HG02642 (cell line): ENCODE data around the gene FSTL4.

ENCODE experiments used
- ATAC-seq: cut with Tn5 transposase; IDR thresholded peaks from one replicate; pipeline ENCODE4 v1.9.1; 2021; ENCODE audit warnings: mild to moderate bottlenecking; ENCODE audit not compliant: unreplicated experiment, poor library complexity

FSTL4 gene

DNA sequence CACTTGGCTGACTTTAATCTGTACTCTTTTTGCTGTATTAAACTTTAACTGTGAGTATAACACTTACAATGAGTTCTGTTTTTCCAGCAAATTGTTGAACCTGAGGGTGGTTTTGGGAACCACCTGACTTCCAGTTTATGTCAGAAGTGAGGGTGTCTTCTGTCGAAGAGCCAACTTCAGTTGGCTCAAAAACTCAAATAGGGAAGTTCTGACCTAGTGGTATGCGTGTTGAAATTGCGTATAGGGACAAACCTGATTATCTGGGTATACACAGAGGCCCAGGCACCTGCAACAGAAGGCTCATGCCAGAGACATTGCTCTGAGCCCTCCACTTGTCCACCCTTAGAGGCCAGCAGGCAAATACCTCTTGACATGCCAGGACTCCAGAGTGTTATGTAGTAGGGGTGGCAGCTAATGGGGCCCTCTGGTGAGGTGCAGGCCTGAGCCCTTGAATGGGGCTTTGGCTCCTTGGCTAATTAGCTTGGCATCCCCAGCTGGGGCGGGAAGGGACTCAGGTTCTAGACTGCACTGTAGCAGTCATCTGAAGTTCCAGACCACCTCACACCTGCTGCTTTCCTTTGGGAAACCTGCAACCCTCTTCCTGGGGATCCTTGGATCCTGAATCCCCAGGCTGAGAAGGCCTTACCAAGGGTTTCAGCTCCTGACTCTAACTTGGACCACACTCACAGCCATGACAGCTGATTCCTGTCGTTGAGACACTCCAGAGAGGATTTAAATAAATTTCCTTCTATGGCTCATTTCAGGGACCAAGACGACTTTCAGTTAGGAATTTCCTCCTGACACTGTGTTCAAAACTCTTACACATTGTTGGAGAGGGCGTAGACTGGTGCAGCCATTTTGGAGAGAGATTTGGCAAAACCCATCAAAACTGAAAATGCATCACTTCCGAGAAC is 370.9 kb downstream of the FSTL4 start:
- no peak for ATAC-seq

DNA sequence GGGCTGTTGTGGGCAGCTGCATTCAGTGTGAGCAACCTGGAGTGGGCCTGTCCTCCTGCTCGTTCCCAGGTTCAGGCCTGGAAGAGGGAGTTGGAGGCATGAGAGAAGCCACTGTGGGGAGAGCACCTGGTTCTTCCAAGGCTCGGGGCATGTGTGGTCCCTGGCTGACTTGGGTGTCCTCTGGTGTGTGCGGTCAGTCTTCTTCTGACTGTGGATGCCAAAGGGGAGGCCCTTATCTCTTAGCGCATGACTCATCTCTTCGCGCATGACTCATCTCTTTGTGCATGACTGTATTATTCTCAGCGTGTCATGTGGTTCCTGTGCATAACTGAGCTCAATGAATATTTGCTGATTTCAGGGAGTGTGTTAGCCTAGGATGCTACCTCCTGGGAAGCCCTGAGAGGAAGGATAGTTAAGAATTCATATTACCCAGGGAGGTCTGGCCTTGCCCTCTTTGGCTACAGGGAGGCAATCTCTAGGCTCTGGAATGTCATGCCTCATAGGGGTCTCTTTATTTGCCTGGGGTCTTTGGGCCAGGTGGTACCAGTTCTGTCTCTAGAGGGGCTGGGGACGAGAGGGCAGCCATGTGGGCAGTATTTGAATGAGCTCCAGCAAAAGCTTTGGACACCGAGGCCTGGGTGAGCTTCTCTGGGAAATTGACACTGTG is 371.8 kb downstream of the FSTL4 start:
- no peak for ATAC-seq

DNA sequence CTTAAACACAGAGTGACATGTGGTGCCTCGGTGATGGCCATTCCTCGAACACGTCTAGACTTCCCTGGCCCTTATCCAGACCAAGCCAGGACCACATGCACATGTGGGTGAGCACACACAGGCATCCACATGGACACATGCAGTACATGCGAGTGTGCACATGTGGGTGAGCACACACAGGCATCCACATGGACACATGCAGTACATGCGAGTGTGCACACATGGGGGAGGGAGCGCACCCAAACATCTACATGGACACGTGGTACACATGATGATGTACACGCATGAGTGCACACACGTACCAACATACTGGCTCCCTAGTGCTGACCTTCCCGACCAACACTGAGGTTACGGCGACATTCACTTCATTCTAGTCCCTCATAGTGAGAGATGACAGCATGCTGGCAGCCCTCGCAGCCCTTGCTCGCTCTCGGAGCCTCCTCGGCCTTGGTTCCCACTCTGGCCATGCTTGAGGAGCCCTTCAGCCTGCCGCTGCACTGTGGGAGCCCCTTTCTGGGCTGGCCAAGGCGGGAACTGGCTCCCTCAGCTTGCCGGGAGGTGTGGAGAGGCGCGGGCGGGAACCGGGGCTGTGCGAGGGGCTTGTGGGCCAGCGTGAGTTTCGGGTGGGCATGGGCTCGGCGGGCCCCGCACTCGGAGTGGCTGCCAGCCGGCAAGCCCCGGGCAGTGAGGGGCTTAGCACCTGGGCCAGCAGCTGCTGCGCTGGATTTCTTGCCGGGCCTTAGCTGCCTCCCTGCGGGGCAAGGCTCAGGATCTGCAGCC is 373.7 kb downstream of the FSTL4 start:
- no peak for ATAC-seq

DNA sequence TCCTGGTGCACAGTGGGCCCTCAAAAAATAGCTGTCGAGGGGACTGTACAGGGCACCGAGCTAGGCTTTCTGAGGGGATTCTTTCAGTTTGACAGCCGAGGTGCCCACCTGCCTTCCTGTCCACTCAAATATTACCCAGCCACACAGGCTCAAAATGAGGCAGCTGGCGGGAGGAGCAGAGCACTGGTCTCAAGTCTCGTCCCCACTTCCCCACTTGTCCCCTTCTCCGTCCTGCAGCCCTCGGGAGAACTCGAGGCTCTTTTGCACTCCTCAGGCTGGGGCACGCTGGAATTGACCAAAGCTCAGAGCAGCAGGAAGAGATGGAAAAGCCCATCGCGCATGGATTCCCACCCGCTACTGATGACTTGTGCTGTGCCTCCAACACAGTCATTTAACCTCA is 375.4 kb downstream of the FSTL4 start:
- no peak for ATAC-seq

DNA sequence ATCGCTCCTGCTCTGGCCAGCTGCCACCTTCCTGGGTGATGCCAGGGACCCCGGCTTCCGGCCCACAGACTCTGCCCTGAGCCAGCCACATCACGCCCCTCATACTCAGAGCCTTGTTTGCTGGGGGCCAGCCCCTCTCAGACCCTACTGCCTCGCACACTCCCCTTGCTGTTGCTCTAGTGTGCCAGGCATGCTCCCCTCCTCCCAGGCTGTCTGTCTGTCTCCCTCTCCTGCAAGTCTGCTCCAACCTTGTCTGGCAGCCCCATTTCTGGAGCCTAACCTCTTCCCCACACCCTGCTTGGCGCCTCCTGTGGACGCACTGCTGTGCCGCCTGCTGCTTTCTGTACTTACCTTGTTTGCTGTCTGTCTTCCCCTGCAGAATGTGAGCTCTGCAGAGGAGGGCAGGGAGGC is 375.8 kb downstream of the FSTL4 start:
- ATAC-seq, result no peak

DNA sequence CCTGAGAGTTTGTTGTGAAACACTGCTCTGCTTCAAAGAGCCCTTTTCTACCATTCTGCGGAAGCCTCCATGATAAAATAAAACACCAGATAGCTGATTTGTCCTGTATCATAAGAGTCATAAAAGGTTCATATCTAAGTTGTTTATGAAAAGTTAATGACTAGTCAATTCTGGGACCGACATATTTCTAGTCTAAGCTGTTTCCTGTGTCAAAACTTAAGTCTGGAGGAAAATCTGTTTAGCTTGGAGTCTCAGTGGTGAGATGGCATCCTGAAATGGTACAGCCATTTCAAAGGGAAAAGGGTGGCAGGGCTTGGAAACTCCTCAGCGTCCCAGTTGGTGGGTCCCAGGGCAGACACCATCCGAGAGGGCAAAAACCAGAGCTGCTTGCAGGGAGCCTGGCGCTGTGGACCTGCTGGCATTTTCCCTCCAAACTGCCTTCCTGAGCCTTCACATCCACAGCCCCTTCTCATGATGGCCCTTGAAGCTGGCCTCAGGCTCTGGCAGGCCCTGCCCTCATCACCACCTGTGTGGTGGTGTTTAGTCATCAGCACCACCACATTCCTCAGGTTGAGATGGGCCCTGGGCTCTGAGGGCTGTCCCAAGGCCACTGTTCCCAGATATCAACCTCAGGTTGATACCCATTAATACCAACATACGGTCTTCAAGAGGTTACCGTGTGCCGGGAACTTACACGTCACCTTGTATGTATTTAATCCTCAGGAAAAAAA is 376.5 kb downstream of the FSTL4 start:
- ATAC-seq, result no peak

DNA sequence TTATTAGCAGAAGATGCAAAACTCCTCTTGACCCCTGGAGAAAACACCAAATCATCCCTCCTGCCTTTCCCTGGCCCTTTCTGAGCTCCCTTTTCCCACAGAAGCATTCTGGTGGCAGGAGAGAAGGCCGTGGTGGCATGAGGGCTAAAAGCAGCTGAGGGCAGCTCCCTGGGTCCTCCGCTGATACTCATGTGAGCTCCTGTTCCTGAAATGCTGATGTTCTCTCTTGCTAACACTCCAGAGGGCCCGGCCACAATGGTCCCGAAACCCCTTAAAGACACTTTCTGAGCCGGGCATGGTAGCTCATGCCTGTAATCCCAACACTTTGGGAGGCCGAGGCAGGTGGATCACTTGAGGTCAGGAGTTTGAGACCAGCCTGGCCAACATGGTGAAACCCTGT is 377.4 kb downstream of the FSTL4 start:
- no peak for ATAC-seq

DNA sequence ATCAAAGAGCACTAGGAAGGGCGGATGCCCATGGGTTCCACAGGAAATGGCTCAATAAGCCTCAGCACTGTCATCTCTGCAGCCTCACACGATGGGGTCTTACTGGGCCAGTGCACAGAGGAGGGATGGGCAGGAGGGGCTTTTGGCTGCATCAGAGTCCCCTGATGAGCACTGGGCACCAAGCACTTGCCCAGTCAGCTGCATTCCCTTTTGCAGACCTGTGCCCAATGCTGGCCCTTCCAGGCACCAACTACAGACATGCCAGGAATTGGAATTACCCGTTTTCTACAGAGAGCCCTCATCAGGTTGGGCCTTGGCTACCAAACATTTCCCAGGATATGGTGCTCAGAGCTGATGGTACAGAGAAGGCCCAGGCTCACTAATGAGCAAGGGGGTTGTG is 378.1 kb downstream of the FSTL4 start:
- no peak for ATAC-seq

DNA sequence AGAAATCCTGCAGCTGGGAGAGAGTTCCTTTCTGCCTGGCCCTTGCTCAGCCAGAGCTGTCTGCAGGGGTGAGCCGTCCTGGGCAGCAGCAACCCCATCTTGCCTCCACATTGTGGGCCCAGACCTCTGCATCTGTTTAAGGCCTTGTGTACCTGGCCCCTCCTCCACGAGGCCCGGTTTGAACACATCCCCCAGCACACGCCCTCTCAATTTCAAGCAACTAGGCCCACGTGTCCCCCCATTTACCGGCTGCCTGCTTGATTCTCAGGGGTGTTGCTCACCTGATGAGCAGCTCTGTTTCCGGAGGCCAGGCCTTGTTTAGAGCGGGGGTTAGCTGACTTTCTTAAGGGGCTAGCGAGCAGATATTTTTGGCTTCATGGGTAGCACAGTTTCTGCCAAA is 378.7 kb downstream of the FSTL4 start:
- no peak for ATAC-seq

DNA sequence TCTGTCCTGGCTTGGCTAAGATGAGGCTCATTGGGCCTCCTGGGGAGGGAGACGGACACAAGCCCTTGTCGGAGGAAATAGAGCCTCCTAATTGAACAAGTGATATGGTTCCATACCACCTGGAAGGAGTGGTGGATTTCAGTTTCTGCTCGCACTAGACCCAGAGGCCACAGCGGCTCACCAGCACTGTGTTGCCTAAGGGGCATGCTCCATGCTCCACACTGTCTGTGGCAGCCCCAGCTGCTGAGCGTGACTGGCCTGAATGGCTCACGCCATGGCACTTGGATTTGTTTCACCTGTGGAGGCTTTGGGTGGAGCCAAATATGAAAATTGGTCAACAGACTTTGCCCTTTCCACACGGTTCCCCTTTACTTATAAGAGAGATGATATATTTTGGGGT is 379.4 kb downstream of the FSTL4 start:
- no peak for ATAC-seq

DNA sequence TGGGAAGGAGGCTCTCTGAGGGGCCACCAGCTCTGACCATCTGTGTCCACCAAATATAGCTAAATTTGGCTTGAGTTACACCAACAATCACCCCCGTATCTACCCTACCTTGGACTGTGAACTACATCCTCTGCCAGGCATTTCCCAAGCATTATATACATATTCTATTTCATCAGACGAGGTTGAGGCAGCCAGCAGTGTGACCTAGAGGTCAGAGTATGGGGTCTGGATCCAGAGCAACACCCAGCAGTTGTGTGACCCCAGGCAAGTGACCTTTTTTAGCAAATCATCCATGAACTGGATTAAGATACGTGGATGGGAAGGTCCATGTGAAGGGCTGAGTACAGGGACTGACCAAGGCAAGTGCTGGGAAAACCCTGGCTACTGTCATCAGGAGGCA is 379.9 kb downstream of the FSTL4 start:
- ATAC-seq, result no peak

DNA sequence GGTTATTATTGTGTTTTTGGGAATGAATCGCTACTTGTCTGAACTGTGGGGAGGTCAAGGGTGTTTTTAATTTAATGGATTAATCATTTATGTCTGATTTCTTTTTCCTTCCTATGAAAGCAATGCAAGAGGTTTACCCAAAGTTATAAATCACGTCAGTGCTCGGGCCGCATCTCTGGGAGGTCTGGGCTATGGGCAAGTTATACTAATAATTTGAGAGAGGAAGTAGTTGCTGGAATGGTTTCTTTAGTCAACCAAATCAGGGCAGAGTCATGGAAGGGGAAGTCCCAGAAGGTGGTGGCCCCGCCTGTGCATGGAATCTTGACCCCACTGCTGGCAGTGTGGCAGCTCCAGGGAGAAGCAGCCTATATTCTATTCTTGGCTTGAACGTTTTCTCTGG is 380.3 kb downstream of the FSTL4 start:
- no peak for ATAC-seq

DNA sequence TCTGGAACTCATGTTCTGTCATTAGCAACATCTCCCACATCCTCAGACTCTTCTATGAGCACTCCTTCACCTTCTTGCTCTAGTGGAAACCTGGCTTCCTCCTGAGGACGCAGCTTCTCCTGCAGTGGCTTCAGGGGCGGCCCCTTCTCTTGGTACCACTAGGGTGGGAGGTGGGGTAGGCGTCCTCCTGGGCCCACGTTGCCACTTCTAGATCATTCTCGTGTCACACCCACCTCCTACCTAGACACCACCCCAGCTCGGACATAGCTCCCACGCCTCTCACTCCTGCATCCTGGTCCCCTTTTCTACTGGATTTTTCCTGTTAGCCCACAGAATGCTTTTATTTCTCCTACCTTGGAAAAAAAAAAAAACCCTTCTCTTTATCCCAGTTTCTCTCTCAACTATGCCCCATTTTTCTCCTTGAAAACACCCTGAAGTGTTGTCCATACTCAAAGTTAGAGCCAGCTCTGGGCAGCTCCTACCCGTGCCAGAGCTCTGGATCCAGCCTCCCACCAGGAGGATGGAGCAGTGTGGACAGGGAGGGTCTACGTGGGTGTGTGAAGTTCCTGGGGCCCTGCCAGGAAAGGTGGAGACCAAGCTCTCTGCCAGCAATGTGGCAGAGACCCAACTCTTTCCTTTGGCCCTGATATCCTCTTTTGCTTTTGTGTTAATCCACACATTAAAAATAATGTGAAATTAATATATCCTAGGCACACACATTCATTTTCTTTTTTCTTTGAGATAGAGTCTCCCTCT is 381.3 kb downstream of the FSTL4 start:
- no peak for ATAC-seq

DNA sequence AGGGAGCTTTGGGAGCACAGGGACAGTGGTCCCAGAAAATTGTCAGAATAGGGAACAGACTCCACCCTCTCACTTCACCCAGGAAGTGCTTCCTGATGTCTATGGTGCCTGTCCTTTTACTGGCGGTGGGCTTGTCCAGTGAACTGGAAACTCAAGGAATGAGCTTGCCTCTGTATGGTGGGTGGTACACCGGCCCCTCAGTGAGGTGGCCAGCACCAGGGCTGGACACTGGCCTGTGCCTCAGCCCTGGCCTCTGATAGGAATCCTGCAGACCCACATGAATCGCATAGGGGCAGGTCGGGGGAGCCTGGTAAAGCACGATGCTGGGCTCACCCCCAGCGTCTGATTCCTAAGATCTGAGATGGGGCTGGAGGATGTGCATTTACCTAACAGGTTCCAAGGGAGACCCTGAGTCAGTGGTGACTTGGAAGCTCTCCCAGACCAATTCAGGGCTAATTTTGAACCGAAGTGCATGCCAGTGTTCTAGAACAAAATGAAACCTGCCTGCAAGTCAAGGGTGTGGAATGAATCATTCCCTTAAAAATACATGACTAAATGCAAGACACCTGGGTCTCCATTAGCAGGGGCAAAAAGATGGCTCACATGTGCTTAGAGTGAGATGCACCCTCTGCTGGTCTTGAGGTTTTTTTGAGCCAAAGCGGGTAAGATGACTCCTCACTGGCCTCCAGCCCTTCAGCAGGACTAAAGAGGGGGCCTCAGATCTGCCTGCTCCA is 382.2 kb downstream of the FSTL4 start:
- ATAC-seq, result no peak

DNA sequence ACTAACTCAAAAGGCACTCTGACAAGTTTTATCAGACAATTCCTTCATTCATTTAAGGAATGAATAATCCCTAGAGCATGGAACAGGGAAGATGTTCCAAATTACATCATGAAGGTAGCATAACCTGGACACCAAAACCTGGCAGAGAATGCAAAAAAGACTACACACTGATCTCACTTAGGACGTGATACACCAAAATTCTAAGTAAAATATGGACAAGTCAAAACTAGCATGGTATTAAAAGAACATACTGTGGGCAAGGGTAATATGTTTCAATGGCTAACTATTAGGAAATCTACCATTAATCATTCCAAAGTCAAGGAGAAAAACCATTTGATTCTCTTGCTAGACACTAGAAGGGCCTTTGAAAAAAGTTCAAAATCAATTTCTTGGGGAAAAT is 384.0 kb downstream of the FSTL4 start:
- ATAC-seq, result no peak

DNA sequence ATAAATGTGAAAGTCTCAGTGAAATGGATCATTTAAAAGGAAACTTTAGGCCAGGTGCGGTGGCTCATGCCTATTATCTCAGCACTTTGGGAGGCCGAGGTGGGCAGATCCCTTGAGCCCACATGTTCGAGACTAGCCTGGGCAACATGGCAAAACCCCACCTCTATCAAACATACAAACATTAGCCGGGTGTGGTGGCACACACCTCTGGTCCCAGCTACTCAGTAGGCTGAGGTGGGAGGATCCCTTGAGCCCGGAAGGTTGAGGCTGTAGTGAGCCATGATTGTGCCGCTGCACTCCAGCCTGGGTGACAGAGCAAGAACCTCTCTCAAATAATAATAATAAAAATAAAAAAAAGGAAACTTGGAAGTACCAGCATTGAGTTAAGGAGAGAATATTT is 384.4 kb downstream of the FSTL4 start:
- ATAC-seq, result no peak

DNA sequence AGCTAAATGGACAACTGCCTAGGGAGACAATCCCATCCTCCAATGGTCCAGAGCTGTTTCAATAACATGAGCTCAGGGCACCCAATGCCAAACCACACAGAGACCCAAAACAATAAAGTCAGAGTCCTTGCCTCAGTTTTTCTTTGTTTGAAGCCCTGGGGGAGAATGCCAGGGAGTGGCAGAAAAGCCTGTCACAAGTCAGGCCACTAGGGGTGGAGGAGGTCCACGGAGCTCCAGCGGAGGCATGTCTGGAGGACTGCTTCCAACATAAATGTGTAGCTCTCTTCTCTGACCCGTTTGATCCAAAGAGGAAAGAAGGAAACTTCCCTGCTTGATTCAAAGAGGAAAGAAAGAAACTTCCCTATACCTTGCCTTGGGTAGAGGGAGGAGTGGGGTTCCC is 385.3 kb downstream of the FSTL4 start:
- no peak for ATAC-seq

DNA sequence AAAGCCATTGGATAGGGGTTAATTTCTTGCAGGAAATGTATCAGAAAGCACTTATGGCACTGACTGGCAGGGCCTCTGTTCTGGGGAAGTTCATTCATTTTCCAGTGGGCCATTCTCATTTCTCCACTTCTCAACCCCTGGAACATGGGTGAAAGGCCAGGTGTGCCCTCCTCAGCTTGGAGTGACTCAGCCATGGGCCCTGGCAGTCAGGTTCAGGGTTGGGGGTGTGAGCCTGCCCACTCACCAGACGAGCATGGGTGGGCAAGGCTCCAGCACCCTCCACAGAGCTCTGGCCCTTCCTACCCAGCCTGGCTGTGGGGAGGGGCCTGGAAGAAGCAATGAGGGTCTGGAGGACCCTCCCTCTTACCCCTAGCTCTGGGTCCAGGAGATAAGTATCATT is 386.2 kb downstream of the FSTL4 start:
- ATAC-seq, result no peak

DNA sequence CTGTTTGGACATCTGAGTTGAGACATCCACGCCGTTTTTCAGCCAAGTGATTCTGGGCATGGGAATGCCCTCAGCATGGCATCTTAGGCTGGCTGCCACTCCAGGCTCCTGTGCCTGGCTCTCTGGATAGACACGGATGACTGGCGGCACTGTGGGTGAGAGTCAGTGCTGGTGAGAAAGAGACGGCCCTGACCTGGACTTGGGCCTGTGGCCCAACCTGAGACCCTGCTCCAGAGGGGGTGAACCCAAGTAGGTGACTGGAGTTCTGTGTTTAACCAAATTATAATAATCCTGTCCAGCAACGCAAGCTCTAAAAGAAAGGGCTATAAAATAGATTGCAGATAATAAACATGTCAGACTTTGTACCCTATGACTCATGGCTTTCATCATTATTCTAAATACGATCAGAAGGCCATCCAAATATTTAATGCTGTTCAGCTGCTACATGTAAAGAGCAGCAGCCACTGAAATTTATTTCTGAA is 386.6 kb downstream of the FSTL4 start:
- ATAC-seq, result no peak
